Neural cell (in vitro differentiated cells): ENCODE data around the gene PCSK7.

Experiments
- EP300 ChIP-seq: fragments of 450-650 bp; conservative IDR thresholded peaks from 2 replicates; pipeline ENCODE4 v1.6.1; 2014; ENCODE audit warnings: antibody characterized with exemption, mild to moderate bottlenecking, moderate library complexity; ENCODE audit not compliant: poor library complexity, severe bottlenecking
- EZH2 ChIP-seq: fragments of 200-600, 300-800 bp; shearing (Covaris generic), sonication (generic); IDR thresholded peaks from 2 replicates; pipeline ENCODE4 v1.6.1; 2014; ENCODE audit warnings: antibody characterized with exemption, low read length, borderline replicate concordance, mild to moderate bottlenecking; ENCODE audit not compliant: insufficient read depth, poor library complexity, severe bottlenecking
- MXI1 ChIP-seq: fragments of 450-650 bp; conservative IDR thresholded peaks from 2 replicates; pipeline ENCODE4 v1.6.1; 2014; ENCODE audit warnings: antibody characterized with exemption, mild to moderate bottlenecking; ENCODE audit not compliant: poor library complexity, severe bottlenecking
- POLR2AphosphoS5 ChIP-seq: IDR thresholded peaks from 2 replicates; pipeline ENCODE4 v1.6.1; 2012
- RAD21 ChIP-seq: fragments of 450-650 bp; conservative IDR thresholded peaks from 2 replicates; pipeline ENCODE4 v1.6.1; 2014; ENCODE audit warnings: antibody characterized with exemption, mild to moderate bottlenecking, moderate library complexity
- TAF1 ChIP-seq: IDR thresholded peaks from 2 replicates; pipeline ENCODE4 v1.6.1; 2012; ENCODE audit warnings: low read depth
- TF ChIP-seq, protein P1 (sequence below): fragments of 450-650 bp; IDR thresholded peaks from 2 replicates; pipeline ENCODE4 v1.5.1; 2014; ENCODE audit warnings: antibody characterized with exemption, mild to moderate bottlenecking, moderate library complexity; ENCODE audit not compliant: poor library complexity, severe bottlenecking
- TF ChIP-seq, protein P2 (sequence below): IDR thresholded peaks from 2 replicates; pipeline ENCODE4 v1.6.1; 2012; ENCODE audit warnings: borderline replicate concordance

DNA sequence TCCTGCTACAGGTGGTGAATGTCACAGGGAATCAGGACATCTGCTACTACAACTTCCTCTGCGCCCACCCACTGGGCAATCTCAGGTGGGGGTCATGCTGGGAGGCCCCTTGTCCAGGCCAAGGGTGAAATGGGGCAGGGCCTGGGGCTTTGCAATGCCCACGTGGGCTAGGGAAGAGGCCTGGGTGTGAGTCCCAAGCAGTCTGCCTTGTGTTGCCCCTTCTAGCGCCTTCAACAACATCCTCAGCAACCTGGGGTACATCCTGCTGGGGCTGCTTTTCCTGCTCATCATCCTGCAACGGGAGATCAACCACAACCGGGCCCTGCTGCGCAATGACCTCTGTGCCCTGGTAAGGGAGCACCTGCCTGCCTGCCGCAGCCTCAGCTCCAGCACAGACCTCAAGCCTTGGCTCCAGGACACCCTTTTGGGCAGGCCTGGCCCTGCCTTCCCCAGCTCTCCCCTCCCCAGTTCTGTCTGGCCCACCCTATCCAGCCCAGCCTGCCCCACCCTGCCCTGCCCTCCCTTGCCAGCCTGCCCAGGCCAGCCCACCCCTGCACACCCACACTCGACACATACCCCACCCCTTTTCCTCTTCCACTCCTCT, 41.8 kb downstream of the PCSK7 start:
- TF ChIP-seq, protein P1, sequence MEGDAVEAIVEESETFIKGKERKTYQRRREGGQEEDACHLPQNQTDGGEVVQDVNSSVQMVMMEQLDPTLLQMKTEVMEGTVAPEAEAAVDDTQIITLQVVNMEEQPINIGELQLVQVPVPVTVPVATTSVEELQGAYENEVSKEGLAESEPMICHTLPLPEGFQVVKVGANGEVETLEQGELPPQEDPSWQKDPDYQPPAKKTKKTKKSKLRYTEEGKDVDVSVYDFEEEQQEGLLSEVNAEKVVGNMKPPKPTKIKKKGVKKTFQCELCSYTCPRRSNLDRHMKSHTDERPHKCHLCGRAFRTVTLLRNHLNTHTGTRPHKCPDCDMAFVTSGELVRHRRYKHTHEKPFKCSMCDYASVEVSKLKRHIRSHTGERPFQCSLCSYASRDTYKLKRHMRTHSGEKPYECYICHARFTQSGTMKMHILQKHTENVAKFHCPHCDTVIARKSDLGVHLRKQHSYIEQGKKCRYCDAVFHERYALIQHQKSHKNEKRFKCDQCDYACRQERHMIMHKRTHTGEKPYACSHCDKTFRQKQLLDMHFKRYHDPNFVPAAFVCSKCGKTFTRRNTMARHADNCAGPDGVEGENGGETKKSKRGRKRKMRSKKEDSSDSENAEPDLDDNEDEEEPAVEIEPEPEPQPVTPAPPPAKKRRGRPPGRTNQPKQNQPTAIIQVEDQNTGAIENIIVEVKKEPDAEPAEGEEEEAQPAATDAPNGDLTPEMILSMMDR, result no peak
- TF ChIP-seq MXI1 (no peak), POLR2AphosphoS5 (no peak), EZH2 (no peak), EP300 (no peak), RAD21 (no peak), TAF1 (no peak)
- TF ChIP-seq, protein P2, sequence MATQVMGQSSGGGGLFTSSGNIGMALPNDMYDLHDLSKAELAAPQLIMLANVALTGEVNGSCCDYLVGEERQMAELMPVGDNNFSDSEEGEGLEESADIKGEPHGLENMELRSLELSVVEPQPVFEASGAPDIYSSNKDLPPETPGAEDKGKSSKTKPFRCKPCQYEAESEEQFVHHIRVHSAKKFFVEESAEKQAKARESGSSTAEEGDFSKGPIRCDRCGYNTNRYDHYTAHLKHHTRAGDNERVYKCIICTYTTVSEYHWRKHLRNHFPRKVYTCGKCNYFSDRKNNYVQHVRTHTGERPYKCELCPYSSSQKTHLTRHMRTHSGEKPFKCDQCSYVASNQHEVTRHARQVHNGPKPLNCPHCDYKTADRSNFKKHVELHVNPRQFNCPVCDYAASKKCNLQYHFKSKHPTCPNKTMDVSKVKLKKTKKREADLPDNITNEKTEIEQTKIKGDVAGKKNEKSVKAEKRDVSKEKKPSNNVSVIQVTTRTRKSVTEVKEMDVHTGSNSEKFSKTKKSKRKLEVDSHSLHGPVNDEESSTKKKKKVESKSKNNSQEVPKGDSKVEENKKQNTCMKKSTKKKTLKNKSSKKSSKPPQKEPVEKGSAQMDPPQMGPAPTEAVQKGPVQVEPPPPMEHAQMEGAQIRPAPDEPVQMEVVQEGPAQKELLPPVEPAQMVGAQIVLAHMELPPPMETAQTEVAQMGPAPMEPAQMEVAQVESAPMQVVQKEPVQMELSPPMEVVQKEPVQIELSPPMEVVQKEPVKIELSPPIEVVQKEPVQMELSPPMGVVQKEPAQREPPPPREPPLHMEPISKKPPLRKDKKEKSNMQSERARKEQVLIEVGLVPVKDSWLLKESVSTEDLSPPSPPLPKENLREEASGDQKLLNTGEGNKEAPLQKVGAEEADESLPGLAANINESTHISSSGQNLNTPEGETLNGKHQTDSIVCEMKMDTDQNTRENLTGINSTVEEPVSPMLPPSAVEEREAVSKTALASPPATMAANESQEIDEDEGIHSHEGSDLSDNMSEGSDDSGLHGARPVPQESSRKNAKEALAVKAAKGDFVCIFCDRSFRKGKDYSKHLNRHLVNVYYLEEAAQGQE, result no peak
